K562 (cell line): ENCODE results near the gene C16orf95.

Experiments
- ARID2 ChIP-seq: fragments of 450-650 bp; IDR thresholded peaks from 2 replicates; pipeline ENCODE4 v1.6.1; 2017; ENCODE audit warnings: antibody characterized with exemption, mild to moderate bottlenecking
- ESRRA ChIP-seq: fragments of 450-650 bp; IDR thresholded peaks from 2 replicates; pipeline ENCODE4 v1.6.1; 2014; ENCODE audit warnings: low read depth, mild to moderate bottlenecking, moderate library complexity, borderline replicate concordance
- EZH2 ChIP-seq: IDR thresholded peaks from 2 replicates; pipeline ENCODE4 v1.6.1; 2012; ENCODE audit warnings: low read depth, mild to moderate bottlenecking, inconsistent platforms, low read length, borderline replicate concordance
- SIN3A ChIP-seq, 2 experiments: fragments of 150-350 bp in 1 of 2; IDR thresholded peaks; 2 replicates each; pipeline ENCODE4 v1.6.1; 2011 to 2016; ENCODE audit warnings: borderline replicate concordance in 2 of 2, low read depth in 2 of 2, low read length in 2 of 2, mild to moderate bottlenecking in 2 of 2, moderate library complexity in 2 of 2; ENCODE audit not compliant: control insufficient read depth in 1 of 2
- TFAM ChIP-seq: fragments of 250-450 bp; sonication (Bioruptor Pico); conservative IDR thresholded peaks from 2 replicates; pipeline ENCODE4 v1.5.0; 2021; ENCODE audit warnings: mild to moderate bottlenecking, moderate library complexity
- YBX1 ChIP-seq: fragments of 450-650 bp; IDR thresholded peaks from 2 replicates; pipeline ENCODE4 v1.7.1; 2016; ENCODE audit warnings: mild to moderate bottlenecking
- ZBTB7A ChIP-seq: IDR thresholded peaks from 2 replicates; pipeline ENCODE4 v1.6.1; 2011; ENCODE audit warnings: low read depth, mild to moderate bottlenecking, low read length, moderate library complexity, borderline replicate concordance; ENCODE audit not compliant: control insufficient read depth
- ZC3H4 ChIP-seq: sonication (generic); formaldehyde crosslinking; IDR thresholded peaks from 2 replicates; pipeline ENCODE4 v1.9.0; 2021; ENCODE audit warnings: missing genetic modification reagents, borderline replicate concordance
- ZNF184 ChIP-seq: sonication (generic); formaldehyde crosslinking; IDR thresholded peaks from 2 replicates; pipeline ENCODE4 v1.5.0; 2020; ENCODE audit warnings: missing genetic modification reagents
- TF ChIP-seq, protein P1 (sequence below): fragments of 200-400 bp; formaldehyde crosslinking; IDR thresholded peaks from 2 replicates; pipeline ENCODE4 v1.6.1; 2017; ENCODE audit warnings: mild to moderate bottlenecking, low read depth, low read length, moderate library complexity
- TF ChIP-seq, protein P2 (sequence below): fragments of 250-450 bp; sonication (Bioruptor Pico); IDR thresholded peaks from 2 replicates; pipeline ENCODE4 v1.5.1; 2021; ENCODE audit warnings: mild to moderate bottlenecking
- TF ChIP-seq, protein P3 (sequence below): fragments of 450-650 bp; formaldehyde crosslinking; IDR thresholded peaks from 2 replicates; pipeline ENCODE4 v1.4.0; 2022; ENCODE audit warnings: missing genetic modification characterization
- TF ChIP-seq, protein P4 (sequence below): sonication (generic); formaldehyde crosslinking; IDR thresholded peaks from 2 replicates; pipeline ENCODE4 v1.8.1; 2023; ENCODE audit warnings: mild to moderate bottlenecking, missing genetic modification reagents

DNA sequence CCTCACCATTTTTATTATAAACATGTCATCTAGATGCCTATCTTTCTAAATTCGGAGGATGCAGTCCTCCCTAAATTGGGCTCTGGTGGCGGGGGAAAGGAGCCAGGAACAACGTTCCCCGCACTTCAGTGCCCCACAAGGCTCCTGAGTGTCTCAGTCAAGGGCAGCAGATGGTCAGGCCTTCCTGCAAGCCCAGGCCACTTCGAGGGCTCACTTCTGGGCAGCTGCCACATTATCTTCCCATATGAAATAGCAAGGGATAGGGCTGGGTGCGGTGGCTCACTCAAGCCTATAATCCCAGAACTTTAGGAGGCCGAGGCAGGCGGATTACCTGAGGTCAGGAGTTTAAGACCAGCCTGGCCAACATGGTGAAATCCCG, 34.1 kb upstream of the C16orf95 start:
- TF ChIP-seq ZNF184 (CRISPR knock-in tag) (no peak), ESRRA (no peak), ZC3H4 (CRISPR knock-in tag) (no peak), YBX1 (no peak), ARID2 (no peak), EZH2 (no peak), ZBTB7A (no peak), TFAM (CRISPR knock-in tag) (no peak), SIN3A (IDR thresholded peaks at IDR 0.05; ENCODE audit: borderline replicate concordance in 2 of 2, control insufficient read depth in 1 of 2, low read depth in 2 of 2, low read length in 2 of 2) (no peak)
- TF ChIP-seq, protein P1, sequence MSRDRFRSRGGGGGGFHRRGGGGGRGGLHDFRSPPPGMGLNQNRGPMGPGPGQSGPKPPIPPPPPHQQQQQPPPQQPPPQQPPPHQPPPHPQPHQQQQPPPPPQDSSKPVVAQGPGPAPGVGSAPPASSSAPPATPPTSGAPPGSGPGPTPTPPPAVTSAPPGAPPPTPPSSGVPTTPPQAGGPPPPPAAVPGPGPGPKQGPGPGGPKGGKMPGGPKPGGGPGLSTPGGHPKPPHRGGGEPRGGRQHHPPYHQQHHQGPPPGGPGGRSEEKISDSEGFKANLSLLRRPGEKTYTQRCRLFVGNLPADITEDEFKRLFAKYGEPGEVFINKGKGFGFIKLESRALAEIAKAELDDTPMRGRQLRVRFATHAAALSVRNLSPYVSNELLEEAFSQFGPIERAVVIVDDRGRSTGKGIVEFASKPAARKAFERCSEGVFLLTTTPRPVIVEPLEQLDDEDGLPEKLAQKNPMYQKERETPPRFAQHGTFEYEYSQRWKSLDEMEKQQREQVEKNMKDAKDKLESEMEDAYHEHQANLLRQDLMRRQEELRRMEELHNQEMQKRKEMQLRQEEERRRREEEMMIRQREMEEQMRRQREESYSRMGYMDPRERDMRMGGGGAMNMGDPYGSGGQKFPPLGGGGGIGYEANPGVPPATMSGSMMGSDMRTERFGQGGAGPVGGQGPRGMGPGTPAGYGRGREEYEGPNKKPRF: no peak
- TF ChIP-seq, protein P2, sequence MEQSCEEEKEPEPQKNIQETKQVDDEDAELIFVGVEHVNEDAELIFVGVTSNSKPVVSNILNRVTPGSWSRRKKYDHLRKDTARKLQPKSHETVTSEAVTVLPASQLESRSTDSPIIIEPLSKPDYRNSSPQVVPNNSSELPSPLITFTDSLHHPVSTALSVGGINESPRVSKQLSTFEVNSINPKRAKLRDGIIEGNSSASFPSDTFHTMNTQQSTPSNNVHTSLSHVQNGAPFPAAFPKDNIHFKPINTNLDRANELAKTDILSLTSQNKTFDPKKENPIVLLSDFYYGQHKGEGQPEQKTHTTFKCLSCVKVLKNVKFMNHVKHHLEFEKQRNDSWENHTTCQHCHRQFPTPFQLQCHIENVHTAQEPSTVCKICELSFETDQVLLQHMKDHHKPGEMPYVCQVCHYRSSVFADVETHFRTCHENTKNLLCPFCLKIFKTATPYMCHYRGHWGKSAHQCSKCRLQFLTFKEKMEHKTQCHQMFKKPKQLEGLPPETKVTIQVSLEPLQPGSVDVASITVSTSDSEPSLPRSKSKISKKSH (CRISPR knock-in tag): no peak
- TF ChIP-seq, protein P3, sequence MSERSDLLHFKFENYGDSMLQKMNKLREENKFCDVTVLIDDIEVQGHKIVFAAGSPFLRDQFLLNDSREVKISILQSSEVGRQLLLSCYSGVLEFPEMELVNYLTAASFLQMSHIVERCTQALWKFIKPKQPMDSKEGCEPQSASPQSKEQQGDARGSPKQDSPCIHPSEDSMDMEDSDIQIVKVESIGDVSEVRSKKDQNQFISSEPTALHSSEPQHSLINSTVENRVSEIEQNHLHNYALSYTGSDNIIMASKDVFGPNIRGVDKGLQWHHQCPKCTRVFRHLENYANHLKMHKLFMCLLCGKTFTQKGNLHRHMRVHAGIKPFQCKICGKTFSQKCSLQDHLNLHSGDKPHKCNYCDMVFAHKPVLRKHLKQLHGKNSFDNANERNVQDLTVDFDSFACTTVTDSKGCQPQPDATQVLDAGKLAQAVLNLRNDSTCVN (CRISPR knock-in tag): no peak
- TF ChIP-seq, protein P4, sequence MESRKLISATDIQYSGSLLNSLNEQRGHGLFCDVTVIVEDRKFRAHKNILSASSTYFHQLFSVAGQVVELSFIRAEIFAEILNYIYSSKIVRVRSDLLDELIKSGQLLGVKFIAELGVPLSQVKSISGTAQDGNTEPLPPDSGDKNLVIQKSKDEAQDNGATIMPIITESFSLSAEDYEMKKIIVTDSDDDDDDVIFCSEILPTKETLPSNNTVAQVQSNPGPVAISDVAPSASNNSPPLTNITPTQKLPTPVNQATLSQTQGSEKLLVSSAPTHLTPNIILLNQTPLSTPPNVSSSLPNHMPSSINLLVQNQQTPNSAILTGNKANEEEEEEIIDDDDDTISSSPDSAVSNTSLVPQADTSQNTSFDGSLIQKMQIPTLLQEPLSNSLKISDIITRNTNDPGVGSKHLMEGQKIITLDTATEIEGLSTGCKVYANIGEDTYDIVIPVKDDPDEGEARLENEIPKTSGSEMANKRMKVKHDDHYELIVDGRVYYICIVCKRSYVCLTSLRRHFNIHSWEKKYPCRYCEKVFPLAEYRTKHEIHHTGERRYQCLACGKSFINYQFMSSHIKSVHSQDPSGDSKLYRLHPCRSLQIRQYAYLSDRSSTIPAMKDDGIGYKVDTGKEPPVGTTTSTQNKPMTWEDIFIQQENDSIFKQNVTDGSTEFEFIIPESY (CRISPR knock-in tag): no peak
